Measurements from ENCODE around the gene OPRM1.

Gene OPRM1

DNA sequence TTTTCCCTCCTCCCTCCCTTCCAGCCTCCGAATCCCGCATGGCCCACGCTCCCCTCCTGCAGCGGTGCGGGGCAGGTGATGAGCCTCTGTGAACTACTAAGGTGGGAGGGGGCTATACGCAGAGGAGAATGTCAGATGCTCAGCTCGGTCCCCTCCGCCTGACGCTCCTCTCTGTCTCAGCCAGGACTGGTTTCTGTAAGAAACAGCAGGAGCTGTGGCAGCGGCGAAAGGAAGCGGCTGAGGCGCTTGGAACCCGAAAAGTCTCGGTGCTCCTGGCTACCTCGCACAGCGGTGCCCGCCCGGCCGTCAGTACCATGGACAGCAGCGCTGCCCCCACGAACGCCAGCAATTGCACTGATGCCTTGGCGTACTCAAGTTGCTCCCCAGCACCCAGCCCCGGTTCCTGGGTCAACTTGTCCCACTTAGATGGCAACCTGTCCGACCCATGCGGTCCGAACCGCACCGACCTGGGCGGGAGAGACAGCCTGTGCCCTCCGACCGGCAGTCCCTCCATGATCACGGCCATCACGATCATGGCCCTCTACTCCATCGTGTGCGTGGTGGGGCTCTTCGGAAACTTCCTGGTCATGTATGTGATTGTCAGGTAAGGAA, at the start of gene OPRM1:
Gene OPRM1 (plus strand): TSS at position 10 of the 612 bp plus-strand sequence. CDS start 305 bp downstream, at position 315.
- TF ChIP-seq CTCF (conservative IDR thresholded peaks at IDR 0.05) (no peak), ZFX (IDR thresholded peaks at IDR 0.05) (no peak)
- no peak within 1 kb of the TSS for H3K27ac ChIP-seq

- no peak overlapping the region for H3K27ac ChIP-seq
- TF ChIP-seq ZFX (IDR thresholded peaks at IDR 0.05) = no peak
- no peak for TF ChIP-seq CTCF (conservative IDR thresholded peaks at IDR 0.05)
Measured at GRCh38 chr6:153989989-153990388, 49.1 kb upstream of the OPRM1 start.

- no peak overlapping the region for H3K27ac ChIP-seq
- TF ChIP-seq ZFX (IDR thresholded peaks at IDR 0.05) (no peak), CTCF (conservative IDR thresholded peaks at IDR 0.05) (no peak)
Measured at GRCh38 chr6:153994004-153994403, 45.0 kb upstream of the OPRM1 start.

DNA sequence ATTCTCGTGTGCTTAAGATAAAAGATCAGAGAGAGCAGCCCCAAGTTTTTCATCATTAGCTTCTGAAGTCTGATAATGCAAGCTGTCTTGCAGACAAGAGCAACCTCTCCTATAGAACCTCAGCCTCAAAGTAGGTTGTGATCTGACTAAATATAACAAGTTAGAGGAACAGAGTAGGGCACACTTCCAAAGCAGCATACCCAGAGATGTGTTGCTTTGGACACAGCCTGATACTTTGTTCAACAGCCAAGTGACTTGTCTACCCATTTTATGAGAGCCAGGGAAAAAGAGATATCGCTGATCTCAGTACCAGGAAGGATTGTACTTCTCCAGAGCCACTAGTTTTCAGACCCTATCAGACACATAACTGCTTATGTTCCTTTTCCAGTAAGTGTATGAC, 44.2 kb upstream of the OPRM1 start:
- TF ChIP-seq ZFX (IDR thresholded peaks at IDR 0.05) = no peak
- TF ChIP-seq CTCF (conservative IDR thresholded peaks at IDR 0.05) = no peak
- H3K27ac ChIP-seq = no peak overlapping the region

DNA sequence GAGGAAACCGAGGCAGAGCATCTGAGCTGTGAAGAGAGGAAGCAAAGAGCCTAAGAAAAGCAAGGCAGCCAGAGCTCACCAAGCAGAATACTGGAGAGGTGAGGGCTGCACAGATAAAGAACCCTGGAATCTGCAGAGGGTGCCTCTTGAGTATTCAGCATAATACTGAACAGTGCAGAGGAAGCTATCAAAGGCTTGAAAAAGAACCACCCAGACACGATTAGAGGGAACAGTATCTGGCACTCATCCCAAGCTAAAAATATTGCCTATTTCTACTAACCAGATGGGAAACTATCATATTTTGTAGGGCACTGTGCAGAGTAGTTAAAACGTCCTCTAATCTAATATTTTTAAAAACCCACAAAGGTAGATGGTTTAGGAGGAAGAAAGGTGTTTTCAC, 41.8 kb upstream of the OPRM1 start:
- H3K27ac ChIP-seq = no peak overlapping the region
- TF ChIP-seq CTCF (conservative IDR thresholded peaks at IDR 0.05) (no peak), ZFX (IDR thresholded peaks at IDR 0.05) (no peak)

DNA sequence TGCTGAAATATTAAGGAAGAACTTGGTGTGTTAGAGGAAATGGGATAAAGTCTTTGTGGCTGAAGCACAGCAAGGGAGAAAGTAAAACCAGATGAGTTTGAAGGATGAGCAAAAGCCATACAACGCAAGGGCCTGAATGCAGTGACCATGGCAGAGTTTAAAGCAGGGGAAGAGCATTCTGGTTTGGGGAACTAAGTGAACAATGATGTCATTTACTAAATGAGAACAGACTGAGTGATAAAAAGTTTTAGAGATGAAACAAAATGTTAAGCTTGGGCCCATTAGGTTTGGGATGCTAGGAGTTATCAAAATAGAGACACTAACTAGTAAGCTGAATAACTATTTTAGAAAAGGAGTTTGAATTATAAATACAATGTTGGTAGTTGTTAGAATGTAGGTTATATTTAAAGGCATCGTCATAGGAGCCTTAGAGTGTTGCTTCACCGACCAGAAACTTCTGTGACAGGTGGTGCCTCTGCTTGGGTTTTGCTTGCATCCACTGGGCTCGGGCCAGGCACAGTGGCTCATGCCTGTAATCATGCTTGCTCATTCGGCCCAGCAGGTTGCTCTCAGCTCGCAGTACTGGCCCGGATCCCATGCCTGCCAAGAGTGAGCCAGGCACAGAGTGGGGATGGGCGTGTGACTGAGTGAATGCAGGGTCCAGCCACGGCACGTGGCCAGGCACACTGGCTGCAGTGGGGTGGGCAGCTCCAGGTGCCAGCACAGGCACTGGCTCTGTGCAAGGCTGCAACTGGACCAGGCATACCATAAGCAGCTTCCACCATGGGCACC, 37.4 kb upstream of the OPRM1 start:
- no peak overlapping the region for H3K27ac ChIP-seq
- TF ChIP-seq ZFX (IDR thresholded peaks at IDR 0.05) (no peak), CTCF (conservative IDR thresholded peaks at IDR 0.05) (no peak)

- TF ChIP-seq CTCF (conservative IDR thresholded peaks at IDR 0.05) = no peak
- no peak for TF ChIP-seq ZFX (IDR thresholded peaks at IDR 0.05)
- no peak overlapping the region for H3K27ac ChIP-seq
Measured at GRCh38 chr6:154002894-154003293, 36.1 kb upstream of the OPRM1 start.
